ENCODE results near the gene ELOB.

Gene ELOB

DNA sequence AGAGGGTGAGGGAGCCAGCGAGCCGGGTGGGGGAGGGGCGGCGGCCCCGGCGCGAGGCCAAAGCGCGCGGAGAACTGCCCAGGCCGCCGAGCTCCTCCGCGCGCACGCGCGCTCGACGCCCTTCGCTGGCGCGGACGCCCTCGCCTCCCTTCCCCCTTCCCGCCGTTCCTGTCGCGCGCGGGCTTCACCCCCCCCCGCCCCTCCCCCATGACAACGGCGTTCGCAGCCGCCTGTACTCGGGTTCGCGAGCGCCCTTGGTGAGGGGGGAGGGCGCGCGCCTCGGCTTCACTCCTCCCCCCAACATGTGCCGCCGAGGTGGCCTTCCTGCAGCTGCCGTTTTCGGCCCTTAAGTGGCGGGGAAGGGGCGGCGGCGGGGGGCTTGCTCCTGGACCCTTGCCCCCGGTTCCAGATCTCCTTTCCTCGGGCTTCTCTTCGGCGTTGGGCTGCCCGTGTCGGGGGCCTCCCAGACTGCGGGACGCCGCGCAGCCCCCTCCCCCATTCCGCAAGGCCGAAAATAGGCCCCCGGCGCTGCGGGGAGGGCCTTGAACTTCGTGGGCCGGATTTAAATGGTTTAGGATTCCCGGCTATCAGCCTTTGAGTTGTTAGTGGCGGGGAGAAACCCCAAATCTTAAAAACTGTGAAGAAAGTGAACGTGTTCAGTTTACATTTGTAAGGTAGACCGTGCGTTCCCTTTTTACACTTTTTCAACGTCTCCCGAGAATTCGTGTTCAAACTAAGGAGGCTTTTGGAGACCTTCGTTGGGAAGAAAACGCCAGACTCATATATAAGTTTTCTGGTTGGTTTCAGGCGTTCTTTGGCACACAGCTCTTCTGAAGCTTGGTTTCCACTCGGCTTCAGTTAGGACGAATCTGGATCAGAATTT, 24.0 kb downstream of the ELOB start (continued):
- TF ChIP-seq ZNF518A (tag by site-specific recombination; conservative IDR thresholded peaks at IDR 0.05; ENCODE audit: low read depth): no peak
- TF ChIP-seq KLF7 (tag by site-specific recombination; IDR thresholded peaks at IDR 0.05; ENCODE audit: borderline replicate concordance): no peak
- TF ChIP-seq ZNF335 (tag by site-specific recombination; conservative IDR thresholded peaks at IDR 0.05): peak; percentile 50
- TF ChIP-seq GLI2 (tag by site-specific recombination; IDR thresholded peaks at IDR 0.05; ENCODE audit: borderline replicate concordance, low read depth): no peak
- no peak for TF ChIP-seq OVOL3 (tag by site-specific recombination; IDR thresholded peaks at IDR 0.05)
- 0 out of 2 replicates have a peak, but pooled peaks have one; percentile 27 for TF ChIP-seq ZNF391 (tag by site-specific recombination; IDR thresholded peaks at IDR 0.05; ENCODE audit: borderline replicate concordance, low read depth)
- TF ChIP-seq, protein P1, sequence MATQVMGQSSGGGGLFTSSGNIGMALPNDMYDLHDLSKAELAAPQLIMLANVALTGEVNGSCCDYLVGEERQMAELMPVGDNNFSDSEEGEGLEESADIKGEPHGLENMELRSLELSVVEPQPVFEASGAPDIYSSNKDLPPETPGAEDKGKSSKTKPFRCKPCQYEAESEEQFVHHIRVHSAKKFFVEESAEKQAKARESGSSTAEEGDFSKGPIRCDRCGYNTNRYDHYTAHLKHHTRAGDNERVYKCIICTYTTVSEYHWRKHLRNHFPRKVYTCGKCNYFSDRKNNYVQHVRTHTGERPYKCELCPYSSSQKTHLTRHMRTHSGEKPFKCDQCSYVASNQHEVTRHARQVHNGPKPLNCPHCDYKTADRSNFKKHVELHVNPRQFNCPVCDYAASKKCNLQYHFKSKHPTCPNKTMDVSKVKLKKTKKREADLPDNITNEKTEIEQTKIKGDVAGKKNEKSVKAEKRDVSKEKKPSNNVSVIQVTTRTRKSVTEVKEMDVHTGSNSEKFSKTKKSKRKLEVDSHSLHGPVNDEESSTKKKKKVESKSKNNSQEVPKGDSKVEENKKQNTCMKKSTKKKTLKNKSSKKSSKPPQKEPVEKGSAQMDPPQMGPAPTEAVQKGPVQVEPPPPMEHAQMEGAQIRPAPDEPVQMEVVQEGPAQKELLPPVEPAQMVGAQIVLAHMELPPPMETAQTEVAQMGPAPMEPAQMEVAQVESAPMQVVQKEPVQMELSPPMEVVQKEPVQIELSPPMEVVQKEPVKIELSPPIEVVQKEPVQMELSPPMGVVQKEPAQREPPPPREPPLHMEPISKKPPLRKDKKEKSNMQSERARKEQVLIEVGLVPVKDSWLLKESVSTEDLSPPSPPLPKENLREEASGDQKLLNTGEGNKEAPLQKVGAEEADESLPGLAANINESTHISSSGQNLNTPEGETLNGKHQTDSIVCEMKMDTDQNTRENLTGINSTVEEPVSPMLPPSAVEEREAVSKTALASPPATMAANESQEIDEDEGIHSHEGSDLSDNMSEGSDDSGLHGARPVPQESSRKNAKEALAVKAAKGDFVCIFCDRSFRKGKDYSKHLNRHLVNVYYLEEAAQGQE (tag by site-specific recombination; IDR thresholded peaks at IDR 0.05): no peak
- TF ChIP-seq, protein P2, sequence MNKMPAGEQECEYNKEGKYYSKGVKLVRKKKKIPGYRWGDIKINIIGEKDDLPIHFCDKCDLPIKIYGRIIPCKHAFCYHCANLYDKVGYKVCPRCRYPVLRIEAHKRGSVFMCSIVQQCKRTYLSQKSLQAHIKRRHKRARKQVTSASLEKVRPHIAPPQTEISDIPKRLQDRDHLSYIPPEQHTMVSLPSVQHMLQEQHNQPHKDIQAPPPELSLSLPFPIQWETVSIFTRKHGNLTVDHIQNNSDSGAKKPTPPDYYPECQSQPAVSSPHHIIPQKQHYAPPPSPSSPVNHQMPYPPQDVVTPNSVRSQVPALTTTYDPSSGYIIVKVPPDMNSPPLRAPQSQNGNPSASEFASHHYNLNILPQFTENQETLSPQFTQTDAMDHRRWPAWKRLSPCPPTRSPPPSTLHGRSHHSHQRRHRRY (tag by site-specific recombination; IDR thresholded peaks at IDR 0.05): no peak

- POLR2A ChIA-PET: interaction anchor here (0.5 to 2.0 kb wide), 26 partner anchors 11 to 970 kb away, joined by 3 to 22 read pairs (median 4); partner anchors contain the start of genes ELOB, FLYWCH2, KCTD5 and NUBP2
- Histone ChIP-seq H3K4me1 (ENCODE audit: control insufficient read depth, insufficient read depth, low read length) (peaks cover 5% of the 10 kb centered on the region), H3K4me3 (ENCODE audit: low read depth, low read length) (peak within 1 kb of the TSS; percentile 96), H3K9me3 (ENCODE audit: control insufficient read depth, insufficient read depth, low read depth, low read length) (no peaks in the 10 kb centered on the region), H3K36me3 (ENCODE audit: control insufficient read depth in 2 of 2, insufficient read depth in 1 of 2, low read length in 2 of 2) (peaks cover 9 to 53% of the 10 kb centered on the region in 2 experiments), H3K27ac (ENCODE audit: extremely low read depth, low read depth, low read length) (peak within 1 kb of the TSS; percentile 97)
- CTCF ChIA-PET: interaction anchor here (1.3 to 1.9 kb wide), 2 partner anchors 116 kb away, joined by 4 to 7 read pairs; no protein-coding TSS in a partner anchor
- TF ChIP-seq ZNF658 (tag by site-specific recombination; IDR thresholded peaks at IDR 0.05) (no peak), KLF8 (tag by site-specific recombination; IDR thresholded peaks at IDR 0.05) (peak; percentile 75), ZNF670 (tag by site-specific recombination; IDR thresholded peaks at IDR 0.05; ENCODE audit: low read depth) (no peak), ZNF585B (tag by site-specific recombination; IDR thresholded peaks at IDR 0.05) (no peak), SP3 (tag by site-specific recombination; IDR thresholded peaks at IDR 0.05) (peak; percentile 87), KLF10 (tag by site-specific recombination; IDR thresholded peaks at IDR 0.05) (no peak), ZNF248 (tag by site-specific recombination; IDR thresholded peaks at IDR 0.05) (no peak), ZNF610 (tag by site-specific recombination; IDR thresholded peaks at IDR 0.05; ENCODE audit: borderline replicate concordance) (peak; percentile 73; the same call in 1 of the 2 replicates), ZNF433 (tag by site-specific recombination; IDR thresholded peaks at IDR 0.05; ENCODE audit: low read depth) (no peak), PRDM1 (tag by site-specific recombination; IDR thresholded peaks at IDR 0.05) (no peak), ZNF48 (tag by site-specific recombination; IDR thresholded peaks at IDR 0.05) (no peak)
- TF ChIP-seq, protein P3, sequence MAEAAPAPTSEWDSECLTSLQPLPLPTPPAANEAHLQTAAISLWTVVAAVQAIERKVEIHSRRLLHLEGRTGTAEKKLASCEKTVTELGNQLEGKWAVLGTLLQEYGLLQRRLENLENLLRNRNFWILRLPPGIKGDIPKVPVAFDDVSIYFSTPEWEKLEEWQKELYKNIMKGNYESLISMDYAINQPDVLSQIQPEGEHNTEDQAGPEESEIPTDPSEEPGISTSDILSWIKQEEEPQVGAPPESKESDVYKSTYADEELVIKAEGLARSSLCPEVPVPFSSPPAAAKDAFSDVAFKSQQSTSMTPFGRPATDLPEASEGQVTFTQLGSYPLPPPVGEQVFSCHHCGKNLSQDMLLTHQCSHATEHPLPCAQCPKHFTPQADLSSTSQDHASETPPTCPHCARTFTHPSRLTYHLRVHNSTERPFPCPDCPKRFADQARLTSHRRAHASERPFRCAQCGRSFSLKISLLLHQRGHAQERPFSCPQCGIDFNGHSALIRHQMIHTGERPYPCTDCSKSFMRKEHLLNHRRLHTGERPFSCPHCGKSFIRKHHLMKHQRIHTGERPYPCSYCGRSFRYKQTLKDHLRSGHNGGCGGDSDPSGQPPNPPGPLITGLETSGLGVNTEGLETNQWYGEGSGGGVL (tag by site-specific recombination; IDR thresholded peaks at IDR 0.05): peak; percentile 52
These were observed 24.8 kb downstream of the ELOB start, which contains the start of gene SRRM2 for GRCh38 chr16:2752035-2752849. Gene SRRM2 (plus strand): TSS chr16:2752638. CDS start chr16:2756365, 3,727 bp downstream.
